ENCODE results near the gene CACNG5. TPM values are rescaled to one million over a fixed set of nuclear protein-coding genes. Genes with fewer than 3 reads are reported as not detected.

The CACNG5 gene
- total and polyA plus RNA-seq, 7 experiments from 2014 or later: not detected

- Mint-ChIP-seq H3K27ac (peak overlapping the region; percentile 19 to 88 (median 79)), H3K4me3 (peak overlapping the region in 3 of 10 donors; percentile 0 to 16 (median 8)), H3K27me3 (no peaks in the 10 kb centered on the region), H3K9me3 (peaks cover 0 to 2% (median 0%) of the 10 kb centered on the region in 11 donors), H3K36me3 (peaks cover 23 to 71% (median 52%) of the 10 kb centered on the region in 5 donors), H3K4me1 (peaks cover 8 to 30% (median 15%) of the 10 kb centered on the region in 7 donors)
- POLR2A ChIA-PET: no interaction called here
- peak; percentile 56 for ATAC-seq
- H3K4me1 ChIP-seq (ENCODE audit: control insufficient read depth in 2 of 2, insufficient read depth in 2 of 2, low read length in 2 of 2): no peaks in the 10 kb centered on the region
- DNase-seq: peak in 2 of 9 donors; percentile 9 to 19
- H3K4me3 ChIP-seq (ENCODE audit: low read length): no peak overlapping the region
- H3K27me3 ChIP-seq (ENCODE audit: control insufficient read depth in 2 of 2, insufficient read depth in 2 of 2, low read length in 2 of 2): no peaks in the 10 kb centered on the region
- H3K27ac ChIP-seq (ENCODE audit: low read depth, low read length): no peak overlapping the region
- H3K36me3 ChIP-seq (ENCODE audit: control insufficient read depth in 2 of 3, insufficient read depth in 3 of 3, low read length in 3 of 3): peaks cover 0 to 79% (median 13%) of the 10 kb centered on the region in 3 experiments
- CTCF ChIA-PET: no interaction called here
- intact Hi-C loops (cut with micrococcal nuclease): no loop called here
- no peaks in the 10 kb centered on the region for H3K9me3 ChIP-seq (ENCODE audit: control insufficient read depth in 2 of 3, low read length in 3 of 3)
These were observed 43.6 kb upstream of the CACNG5 start for GRCh38 chr17:66791347-66791746.

- ChIA-PET CTCF (interaction anchor here (0.6 kb wide), 1 partner anchor 67 kb away, joined by 5 read pairs; no protein-coding TSS in a partner anchor), POLR2A (interaction anchor here (1.4 kb wide), 1 partner anchor 53 kb away, joined by 3 read pairs; no protein-coding TSS in a partner anchor)
- Histone ChIP-seq H3K4me3 (ENCODE audit: low read length) (no peak overlapping the region), H3K36me3 (ENCODE audit: control insufficient read depth in 2 of 3, insufficient read depth in 3 of 3, low read length in 3 of 3) (peaks cover 0 to 72% (median 20%) of the 10 kb centered on the region in 3 experiments), H3K4me1 (ENCODE audit: control insufficient read depth in 2 of 2, insufficient read depth in 2 of 2, low read length in 2 of 2) (no peaks in the 10 kb centered on the region), H3K27me3 (ENCODE audit: control insufficient read depth in 2 of 2, insufficient read depth in 2 of 2, low read length in 2 of 2) (no peaks in the 10 kb centered on the region), H3K27ac (ENCODE audit: low read depth, low read length) (no peak overlapping the region), H3K9me3 (ENCODE audit: control insufficient read depth in 2 of 3, low read length in 3 of 3) (no peaks in the 10 kb centered on the region)
- H3K4me3 Mint-ChIP-seq: no peak overlapping the region
- ATAC-seq (no peak), DNase-seq (no peak)
- intact Hi-C loops (cut with micrococcal nuclease): no loop called here
- peak overlapping the region in 2 of 9 donors; percentile 21 to 38 for H3K27ac Mint-ChIP-seq
- peaks cover 0 to 8% (median 0%) of the 10 kb centered on the region in 11 donors for H3K9me3 Mint-ChIP-seq
- peaks cover 8 to 30% (median 13%) of the 10 kb centered on the region in 7 donors for H3K4me1 Mint-ChIP-seq
- H3K36me3 Mint-ChIP-seq: peaks cover 29 to 68% (median 54%) of the 10 kb centered on the region in 5 donors
- no peaks in the 10 kb centered on the region for H3K27me3 Mint-ChIP-seq
These were observed 41.1 kb upstream of the CACNG5 start for GRCh38 chr17:66793814-66794213.

- ChIA-PET POLR2A (no interaction called here), CTCF (no interaction called here)
- Histone ChIP-seq H3K27ac (ENCODE audit: low read depth, low read length) (no peak overlapping the region), H3K9me3 (ENCODE audit: control insufficient read depth in 2 of 3, low read length in 3 of 3) (no peaks in the 10 kb centered on the region), H3K27me3 (ENCODE audit: control insufficient read depth in 2 of 2, insufficient read depth in 2 of 2, low read length in 2 of 2) (no peaks in the 10 kb centered on the region), H3K4me1 (ENCODE audit: control insufficient read depth in 2 of 2, insufficient read depth in 2 of 2, low read length in 2 of 2) (no peaks in the 10 kb centered on the region), H3K36me3 (ENCODE audit: control insufficient read depth in 2 of 3, insufficient read depth in 3 of 3, low read length in 3 of 3) (peaks cover 0 to 64% (median 20%) of the 10 kb centered on the region in 3 experiments), H3K4me3 (ENCODE audit: low read length) (no peak overlapping the region)
- H3K27me3 Mint-ChIP-seq: no peaks in the 10 kb centered on the region
- H3K36me3 Mint-ChIP-seq: peaks cover 29 to 61% (median 58%) of the 10 kb centered on the region in 5 donors
- intact Hi-C loops (cut with micrococcal nuclease): no loop called here
- H3K9me3 Mint-ChIP-seq: peaks cover 0 to 8% (median 0%) of the 10 kb centered on the region in 11 donors
- ATAC-seq (no peak), DNase-seq (no peak)
- H3K4me3 Mint-ChIP-seq: no peak overlapping the region
- H3K4me1 Mint-ChIP-seq: peaks cover 7 to 19% (median 12%) of the 10 kb centered on the region in 7 donors
- peak overlapping the region in 1 of 9 donors; percentile 23 for H3K27ac Mint-ChIP-seq
These were observed 39.4 kb upstream of the CACNG5 start for GRCh38 chr17:66795486-66795885.

GRCh38 chr17:66799849-66800537 is 34.9 kb upstream of the CACNG5 start:
- no peak overlapping the region for H3K27ac ChIP-seq (ENCODE audit: low read depth, low read length)
- ChIA-PET CTCF (no interaction called here), POLR2A (no interaction called here)
- peaks cover 0 to 8% (median 0%) of the 10 kb centered on the region in 11 donors for H3K9me3 Mint-ChIP-seq
- peaks cover 0 to 14% (median 11%) of the 10 kb centered on the region in 7 donors for H3K4me1 Mint-ChIP-seq
- H3K27me3 Mint-ChIP-seq: no peaks in the 10 kb centered on the region
- H3K27ac Mint-ChIP-seq: peak overlapping the region in 4 of 9 donors; percentile 5 to 64 (median 14)
- ATAC-seq (no peak), DNase-seq (no peak)
- intact Hi-C loops (cut with micrococcal nuclease): no loop called here
- H3K36me3 Mint-ChIP-seq: peaks cover 23 to 54% (median 49%) of the 10 kb centered on the region in 5 donors
- H3K27me3 ChIP-seq (ENCODE audit: control insufficient read depth in 2 of 2, insufficient read depth in 2 of 2, low read length in 2 of 2): no peaks in the 10 kb centered on the region
- peaks cover 0 to 71% (median 11%) of the 10 kb centered on the region in 3 experiments for H3K36me3 ChIP-seq (ENCODE audit: control insufficient read depth in 2 of 3, insufficient read depth in 3 of 3, low read length in 3 of 3)
- no peak overlapping the region for H3K4me3 Mint-ChIP-seq
- no peaks in the 10 kb centered on the region for H3K4me1 ChIP-seq (ENCODE audit: control insufficient read depth in 2 of 2, insufficient read depth in 2 of 2, low read length in 2 of 2)
- H3K4me3 ChIP-seq (ENCODE audit: low read length): no peak overlapping the region
- H3K9me3 ChIP-seq (ENCODE audit: control insufficient read depth in 2 of 3, low read length in 3 of 3): no peaks in the 10 kb centered on the region

- CTCF ChIA-PET: interaction anchor here (0.8 kb wide), 1 partner anchor 18 kb away, joined by 3 read pairs; no protein-coding TSS in a partner anchor
- intact Hi-C loops (cut with micrococcal nuclease): no loop called here
- no peak for ATAC-seq
- H3K4me1 Mint-ChIP-seq: peaks cover 11 to 49% (median 44%) of the 10 kb centered on the region in 7 donors
- H3K4me1 ChIP-seq (ENCODE audit: control insufficient read depth in 2 of 2, insufficient read depth in 2 of 2, low read length in 2 of 2): peaks cover 0 to 7% of the 10 kb centered on the region in 2 donors
- H3K27me3 ChIP-seq (ENCODE audit: control insufficient read depth in 2 of 2, insufficient read depth in 2 of 2, low read length in 2 of 2): no peaks in the 10 kb centered on the region
- DNase-seq: no peak
- no peak overlapping the region for H3K4me3 ChIP-seq (ENCODE audit: low read length)
- peak overlapping the region in 5 of 9 donors; percentile 17 to 77 (median 46) for H3K27ac Mint-ChIP-seq
- no peaks in the 10 kb centered on the region for H3K27me3 Mint-ChIP-seq
- H3K36me3 Mint-ChIP-seq: peaks cover 5 to 45% (median 31%) of the 10 kb centered on the region in 5 donors
- no peak overlapping the region for H3K27ac ChIP-seq (ENCODE audit: low read depth, low read length)
- peaks cover 0 to 48% (median 0%) of the 10 kb centered on the region in 3 experiments for H3K36me3 ChIP-seq (ENCODE audit: control insufficient read depth in 2 of 3, insufficient read depth in 3 of 3, low read length in 3 of 3)
- no peaks in the 10 kb centered on the region for H3K9me3 ChIP-seq (ENCODE audit: control insufficient read depth in 2 of 3, low read length in 3 of 3)
- H3K4me3 Mint-ChIP-seq: no peak overlapping the region
- POLR2A ChIA-PET: no interaction called here
- no peaks in the 10 kb centered on the region for H3K9me3 Mint-ChIP-seq
These were observed 31.4 kb upstream of the CACNG5 start for GRCh38 chr17:66803474-66803951.

- DNase-seq (peak in 1 of 9 donors; percentile 22), ATAC-seq (no peak)
- Mint-ChIP-seq H3K36me3 (peaks cover 5 to 45% (median 24%) of the 10 kb centered on the region in 5 donors), H3K9me3 (no peaks in the 10 kb centered on the region), H3K4me1 (peaks cover 11 to 50% (median 44%) of the 10 kb centered on the region in 7 donors), H3K27ac (peak overlapping the region in 8 of 9 donors; percentile 68 to 88 (median 82)), H3K4me3 (peak overlapping the region in 2 of 10 donors; percentile 17 to 20), H3K27me3 (no peaks in the 10 kb centered on the region)
- Histone ChIP-seq H3K4me3 (ENCODE audit: low read length) (no peak overlapping the region), H3K4me1 (ENCODE audit: control insufficient read depth in 2 of 2, insufficient read depth in 2 of 2, low read length in 2 of 2) (peaks cover 0 to 7% of the 10 kb centered on the region in 2 donors), H3K9me3 (ENCODE audit: control insufficient read depth in 2 of 3, low read length in 3 of 3) (no peaks in the 10 kb centered on the region), H3K36me3 (ENCODE audit: control insufficient read depth in 2 of 3, insufficient read depth in 3 of 3, low read length in 3 of 3) (peaks cover 0 to 38% (median 0%) of the 10 kb centered on the region in 3 experiments), H3K27ac (ENCODE audit: low read depth, low read length) (no peak overlapping the region), H3K27me3 (ENCODE audit: control insufficient read depth in 2 of 2, insufficient read depth in 2 of 2, low read length in 2 of 2) (no peaks in the 10 kb centered on the region)
- CTCF ChIA-PET: interaction anchor here (0.6 kb wide), 1 partner anchor 37 kb away, joined by 3 read pairs; no protein-coding TSS in a partner anchor
- POLR2A ChIA-PET: no interaction called here
- intact Hi-C loops (cut with micrococcal nuclease): no loop called here
These were observed 29.4 kb upstream of the CACNG5 start for GRCh38 chr17:66805567-66805966.

Measured in naive thymus-derived CD4-positive, alpha-beta T cell (primary cell).